NCI-H774 (cell line): ENCODE results near the gene FLOT2.
A peak's percentile ranks its signal among the peaks of the same experiment; 100 is the strongest.
"Not testable (repeated sequence)": the region's sequence is repeated elsewhere in the genome, so short reads cannot be mapped to it uniquely, and the experiment has no call there.

Experiments used
- DNase-seq: peaks from one replicate; lab custom pipeline; 2025; lab: John Stamatoyannopoulos, UW

The FLOT2 gene

GRCh38 chr17:28873839-28874238, 23.7 kb downstream of the FLOT2 start:
- DNase-seq: no peak

DNA sequence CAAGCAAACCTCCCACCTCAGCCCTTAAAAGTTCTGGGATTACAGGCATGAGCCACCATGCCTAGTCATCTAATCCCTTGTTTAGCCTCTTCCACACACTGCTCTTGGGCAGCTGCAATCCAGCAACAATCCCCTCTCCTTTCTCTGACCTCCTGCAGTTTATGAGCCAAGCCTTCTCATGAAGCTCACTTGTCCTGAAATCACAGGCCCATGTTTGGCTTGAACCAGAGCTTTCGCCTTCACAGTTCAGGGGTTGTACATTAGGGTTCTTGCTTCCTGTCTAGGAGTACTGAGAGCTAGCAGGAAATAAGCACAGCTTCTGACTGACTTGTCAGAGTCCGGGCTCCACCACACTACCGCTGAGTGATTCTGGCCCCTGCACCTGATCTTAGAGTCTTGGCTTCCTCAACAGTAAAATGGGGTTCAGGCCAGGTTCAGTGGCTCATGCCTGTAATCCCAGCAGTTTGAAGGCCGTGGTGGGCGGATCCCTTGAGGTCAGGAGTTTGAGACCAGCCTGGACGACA, 26.4 kb downstream of the FLOT2 start:
- DNase-seq: no peak

GRCh38 chr17:28867276-28867675, 30.3 kb downstream of the FLOT2 start:
- DNase-seq: no peak

DNA sequence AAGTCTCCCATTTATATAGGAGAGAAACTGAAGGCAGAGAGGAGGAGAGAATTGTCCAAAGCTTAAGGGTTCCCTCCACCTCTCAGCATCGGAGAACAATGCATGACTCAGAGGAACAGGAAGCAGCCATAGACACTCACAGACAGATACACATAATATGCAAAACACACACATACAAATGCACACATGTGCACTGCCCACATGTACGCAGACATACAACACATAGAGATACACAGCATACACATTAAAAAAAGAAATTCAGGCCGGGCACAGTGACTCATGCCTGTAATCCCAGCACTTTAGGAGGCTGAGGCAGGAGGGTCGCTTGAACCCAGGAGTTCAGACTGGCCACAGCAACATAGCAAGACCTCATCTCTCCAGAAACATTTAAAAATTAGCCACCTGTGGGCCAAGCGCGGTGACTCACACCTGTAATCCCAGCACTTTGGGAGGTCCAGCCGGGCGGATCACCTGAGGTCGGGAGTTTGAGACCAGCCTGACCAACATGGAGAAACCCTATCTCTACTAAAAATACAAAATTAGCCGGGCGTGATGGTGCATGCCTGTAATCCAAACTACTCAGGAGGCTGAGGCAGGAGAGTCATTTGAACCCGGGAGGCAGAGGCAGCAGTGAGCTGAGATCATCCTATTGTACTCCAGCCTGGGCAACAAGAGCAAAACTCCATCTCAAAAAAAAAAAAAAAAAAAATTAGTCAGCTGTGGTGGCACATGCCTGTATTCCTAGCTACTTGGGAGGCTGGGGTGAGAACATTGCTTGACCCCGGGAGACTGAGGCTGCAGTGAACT, 31.4 kb downstream of the FLOT2 start:
- no peak for DNase-seq

- DNase-seq: no peak
These were observed 32.3 kb downstream of the FLOT2 start for GRCh38 chr17:28864991-28865849.

DNA sequence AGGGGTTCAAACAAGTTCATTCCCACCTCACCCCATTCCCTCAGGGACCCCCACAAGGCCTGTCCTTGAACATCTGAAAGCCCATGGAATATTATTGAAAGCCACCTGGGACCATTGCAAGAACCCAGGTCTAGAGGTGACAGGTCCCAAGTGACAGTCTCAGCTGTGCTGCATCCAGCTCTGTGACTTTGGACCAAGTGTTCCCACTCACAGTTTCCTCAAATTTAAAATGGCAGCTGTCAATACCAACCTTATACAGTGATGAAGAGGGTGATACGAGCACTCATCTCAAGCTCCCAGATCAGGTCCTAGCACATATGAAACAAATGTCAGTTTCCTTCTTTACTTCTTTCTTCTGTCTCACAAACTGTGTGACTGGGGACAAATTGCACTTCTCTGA, 33.6 kb downstream of the FLOT2 start:
- DNase-seq: no peak

- DNase-seq: no peak
These were observed 35.0 kb downstream of the FLOT2 start for GRCh38 chr17:28862561-28862960.

- DNase-seq: no peak
These were observed 35.9 kb downstream of the FLOT2 start for GRCh38 chr17:28861393-28862203.

DNA sequence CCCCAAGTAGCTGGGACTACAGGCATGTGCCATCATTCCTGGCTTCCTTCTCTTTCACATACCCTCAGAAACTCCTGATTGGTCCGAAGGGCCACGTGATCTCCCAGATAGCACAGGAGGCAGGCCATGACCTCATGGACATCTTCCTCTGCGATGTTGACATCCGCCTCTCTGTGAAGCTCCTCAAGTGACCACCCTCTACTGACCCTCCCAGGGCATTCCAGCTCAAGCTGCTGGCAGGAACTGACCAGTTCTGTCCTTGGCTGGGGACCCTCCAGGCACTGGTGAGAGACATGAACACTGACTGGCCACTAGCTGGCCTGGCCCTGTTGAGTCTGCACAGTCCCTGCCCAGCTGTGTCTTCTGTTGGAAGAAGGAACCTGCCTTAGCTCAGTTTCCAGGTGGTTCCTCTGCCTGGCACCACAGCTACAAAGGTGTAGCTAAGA, 37.1 kb downstream of the FLOT2 start:
- DNase-seq: no peak

DNA sequence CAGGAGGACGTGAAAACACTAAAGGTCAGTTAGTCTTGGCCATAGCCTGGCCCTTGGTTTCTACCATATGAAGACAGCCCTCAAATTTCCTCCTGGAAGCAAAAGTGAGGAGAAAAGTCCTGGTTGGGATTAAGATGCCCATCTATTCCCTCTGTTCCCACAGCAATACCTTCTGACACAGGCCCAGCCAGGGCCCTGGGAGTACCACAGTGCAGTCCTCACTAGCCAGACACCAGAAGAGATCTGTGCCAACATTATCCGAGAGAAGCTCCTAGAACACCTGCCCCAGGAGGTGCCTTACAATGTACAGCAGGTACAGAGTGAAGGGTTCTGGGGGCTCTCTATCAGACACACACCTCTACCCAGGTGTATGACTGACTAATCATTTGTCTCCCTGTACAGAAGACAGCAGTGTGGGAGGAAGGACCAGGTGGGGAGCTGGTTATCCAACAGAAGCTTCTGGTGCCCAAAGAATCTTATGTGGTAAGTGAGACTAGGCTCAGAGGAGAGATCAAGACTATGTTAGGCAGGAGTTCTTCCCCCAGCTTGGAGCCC, 38.7 kb downstream of the FLOT2 start:
- no peak for DNase-seq

DNA sequence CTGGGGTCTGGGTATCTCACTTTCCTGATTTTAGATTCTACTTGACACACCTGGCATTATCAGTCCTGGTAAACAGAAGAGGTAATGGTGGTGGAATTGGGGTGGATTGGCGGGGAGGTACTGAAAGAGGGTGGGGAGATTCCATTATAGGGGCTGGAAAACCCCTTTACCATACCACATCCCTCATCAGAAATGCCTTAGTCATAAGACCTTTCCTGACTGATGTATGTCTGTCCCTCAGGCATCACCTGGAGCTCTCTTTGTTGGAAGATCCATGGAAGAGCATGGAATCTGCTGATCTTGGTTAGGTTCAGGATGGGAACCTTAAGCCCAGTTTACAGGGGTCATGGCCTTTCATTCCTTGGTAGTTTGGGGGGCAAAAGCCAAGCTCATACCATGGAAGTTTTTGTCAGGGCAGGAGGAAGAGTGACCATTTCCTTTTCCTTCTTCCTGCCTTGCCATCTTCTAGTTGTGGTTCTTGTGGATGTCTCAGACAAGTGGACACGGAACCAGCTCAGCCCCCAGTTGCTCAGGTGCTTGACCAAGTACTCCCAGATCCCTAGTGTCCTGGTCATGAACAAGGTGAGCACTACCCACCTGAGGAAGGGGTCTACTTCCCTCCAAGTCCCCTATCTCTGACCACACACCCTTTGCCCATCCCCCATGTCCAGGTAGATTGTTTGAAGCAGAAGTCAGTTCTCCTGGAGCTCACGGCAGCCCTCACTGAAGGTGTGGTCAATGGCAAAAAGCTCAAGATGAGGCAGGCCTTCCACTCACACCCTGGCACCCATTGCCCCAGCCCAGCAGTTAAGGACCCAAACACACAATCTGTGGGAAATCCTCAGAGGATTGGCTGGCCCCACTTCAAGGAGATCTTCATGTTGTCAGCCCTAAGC, 39.4 kb downstream of the FLOT2 start:
- no peak for DNase-seq

- DNase-seq: no peak
These were observed 41.4 kb downstream of the FLOT2 start for GRCh38 chr17:28856028-28856574.

DNA sequence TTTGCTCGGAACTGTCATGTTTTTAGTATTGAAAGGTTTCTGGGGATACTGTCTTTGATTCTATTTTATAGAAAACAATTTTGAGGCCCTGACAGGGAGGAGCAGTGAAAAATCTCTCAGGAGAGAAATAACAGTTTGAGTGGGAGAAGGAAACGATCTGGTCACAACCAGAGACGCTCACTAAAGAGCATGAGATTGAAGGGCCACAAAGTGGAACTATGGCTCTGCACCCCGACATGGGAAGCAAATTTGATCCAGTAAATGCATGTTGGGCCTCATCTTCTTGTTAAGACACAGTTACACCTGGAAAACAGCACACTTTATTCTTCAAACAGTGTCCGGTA, 42.2 kb downstream of the FLOT2 start:
- no peak for DNase-seq

- peak; percentile 88 for DNase-seq
These were observed 42.8 kb downstream of the FLOT2 start, which contains the start of gene ERAL1 for GRCh38 chr17:28854457-28855335. ERAL1 (plus strand) TSS chr17:28855016; CDS start chr17:28855035, 19 bp downstream.

DNA sequence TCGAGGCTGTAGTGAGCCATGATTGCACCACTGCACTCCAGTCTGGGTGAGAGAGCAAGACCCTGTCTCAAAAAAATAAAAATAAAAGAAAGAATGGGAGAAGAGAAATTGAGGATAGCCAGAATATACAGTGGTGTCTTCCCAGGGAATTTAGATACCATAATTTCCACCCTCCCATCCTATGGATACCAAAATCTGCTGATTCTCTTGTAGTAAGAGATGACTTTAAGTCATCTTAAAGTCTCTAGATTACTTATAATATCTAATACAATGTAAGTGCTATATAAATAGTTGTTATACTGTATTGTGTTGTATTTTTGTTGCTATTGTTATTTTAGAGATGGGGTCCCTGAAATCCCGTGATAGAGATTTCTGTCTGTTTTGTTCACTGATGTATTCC, 44.2 kb downstream of the FLOT2 start:
- no peak for DNase-seq

DNA sequence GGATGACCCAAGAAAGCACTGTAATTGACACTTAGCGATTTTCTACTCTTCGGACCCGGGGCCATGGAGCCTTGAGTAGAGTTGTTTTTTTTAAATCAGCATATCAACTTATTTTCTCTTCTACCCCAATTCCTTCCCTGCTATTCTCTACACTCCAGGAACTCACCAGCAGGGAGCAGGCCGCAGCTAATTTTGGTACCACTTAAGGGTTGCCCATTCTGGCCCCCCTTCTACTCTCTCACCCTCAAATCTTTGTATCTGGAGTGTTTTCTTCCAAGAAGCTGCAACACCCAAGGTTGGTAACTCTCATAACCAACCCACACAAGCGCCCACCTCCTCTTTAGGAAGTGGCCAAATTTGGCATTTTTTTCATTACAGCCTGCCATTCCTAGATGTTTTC, 48.3 kb downstream of the FLOT2 start:
- no peak for DNase-seq

- DNase-seq: not testable (repeated sequence)
These were observed 48.9 kb downstream of the FLOT2 start for GRCh38 chr17:28848667-28849066.

GRCh38 chr17:28846699-28847098, 50.8 kb downstream of the FLOT2 start:
- DNase-seq: not testable (repeated sequence)

- no peak for DNase-seq
These were observed 51.3 kb downstream of the FLOT2 start for GRCh38 chr17:28846231-28846630.
